DOHH2 (cell line): Measurements from ENCODE around the gene RPTN.

Experiments used
- CTCF ChIP-seq: fragments of 200-600 bp; sonication (generic); IDR thresholded peaks from one replicate; pipeline ENCODE4 v1.5.1; 2014; ENCODE audit warnings: antibody characterized with exemption, mild to moderate bottlenecking, low read depth, low read length; ENCODE audit not compliant: poor library complexity, severe bottlenecking
- EZH2phosphoT487 ChIP-seq: fragments of 200-600 bp; sonication (generic); IDR thresholded peaks from 2 replicates; pipeline ENCODE4 v1.6.1; 2017; ENCODE audit warnings: borderline replicate concordance, mild to moderate bottlenecking, antibody characterized with exemption, low read length, moderate library complexity, mixed read lengths

- no peak for TF ChIP-seq CTCF
- TF ChIP-seq EZH2phosphoT487, result no peak
These were observed 15.7 kb downstream of the RPTN start for GRCh38 chr1:152143150-152143887.
